DMS153 treated with DMSO at 0.1 percent for 48 hours (cell line): ENCODE results near the gene SHC3.
A peak's percentile ranks its signal among the peaks of the same experiment; 100 is the strongest.

ENCODE experiments used
- DNase-seq: peaks from one replicate; lab custom pipeline; 2025; ENCODE audit not compliant: unreplicated experiment; lab: John Stamatoyannopoulos, UW

The SHC3 gene

DNA sequence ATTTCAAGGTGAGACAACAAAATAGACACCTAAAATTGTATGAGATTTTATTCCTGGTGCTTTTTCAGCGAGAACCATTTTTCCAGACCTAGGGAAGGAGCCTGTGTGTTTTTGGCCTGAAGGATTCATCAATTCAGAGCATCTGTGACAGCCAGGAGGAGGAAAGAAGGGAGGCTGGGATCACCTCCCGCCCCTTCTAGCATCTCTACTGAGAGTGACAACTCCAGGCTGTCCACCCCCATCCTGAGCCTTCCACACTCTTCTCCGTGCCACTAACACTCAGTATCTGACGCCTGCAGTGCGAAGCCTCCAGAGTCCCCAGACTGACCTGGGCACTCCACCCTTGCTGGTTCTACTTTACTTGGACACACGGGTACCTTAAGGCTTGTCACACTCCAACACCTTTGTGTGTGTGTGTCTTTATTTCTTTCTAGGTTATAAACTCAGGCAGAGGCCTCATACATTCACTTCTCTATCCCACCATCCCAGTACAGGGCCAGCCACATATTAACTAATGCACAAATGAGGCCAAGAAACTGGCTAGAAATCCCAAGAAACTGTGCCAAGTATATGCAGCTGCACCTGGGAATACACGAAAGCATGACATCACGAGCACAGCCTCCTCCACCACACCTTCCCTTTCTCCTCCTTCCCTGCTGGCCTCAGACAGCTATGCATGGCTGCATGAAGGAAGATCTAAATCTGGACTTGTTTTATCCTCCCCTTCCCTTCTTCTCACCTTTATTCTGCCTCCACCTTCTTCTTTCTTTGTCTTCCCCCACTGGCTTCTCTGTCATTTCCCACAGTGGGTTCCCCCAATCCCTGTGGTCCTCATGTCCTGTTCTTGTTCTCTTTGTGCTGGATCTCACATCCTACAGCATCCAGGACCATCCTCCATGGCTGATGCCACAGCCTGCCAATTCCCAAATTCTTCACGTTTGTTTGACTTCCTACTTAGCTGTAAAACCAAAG, 171.3 kb downstream of the SHC3 start:
- DNase-seq = no peak

- no peak for DNase-seq
Observed at GRCh38 chr9:89006267-89006666, 172.4 kb downstream of the SHC3 start.

DNA sequence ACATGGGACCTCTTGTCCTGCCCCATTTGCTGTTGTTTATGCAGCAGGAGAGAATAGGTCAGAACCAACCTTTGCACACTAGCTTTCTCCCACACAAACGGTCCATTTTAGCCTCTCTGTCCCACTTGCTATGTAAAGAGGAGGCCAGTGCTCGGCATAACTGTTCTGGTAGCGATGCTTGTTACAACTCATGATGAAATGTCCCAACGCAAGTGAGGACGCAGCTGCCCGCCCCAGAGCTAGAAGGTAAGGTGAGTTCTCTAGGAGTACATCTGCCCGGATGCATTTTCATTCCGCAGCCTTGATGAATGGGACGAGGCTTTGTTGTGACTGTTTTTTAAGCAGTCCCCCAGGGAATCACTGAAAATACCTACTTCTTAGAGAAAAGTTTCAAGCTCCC, 173.3 kb downstream of the SHC3 start:
- no peak for DNase-seq

- DNase-seq = no peak
Observed at GRCh38 chr9:89002987-89003386, 175.6 kb downstream of the SHC3 start.

DNA sequence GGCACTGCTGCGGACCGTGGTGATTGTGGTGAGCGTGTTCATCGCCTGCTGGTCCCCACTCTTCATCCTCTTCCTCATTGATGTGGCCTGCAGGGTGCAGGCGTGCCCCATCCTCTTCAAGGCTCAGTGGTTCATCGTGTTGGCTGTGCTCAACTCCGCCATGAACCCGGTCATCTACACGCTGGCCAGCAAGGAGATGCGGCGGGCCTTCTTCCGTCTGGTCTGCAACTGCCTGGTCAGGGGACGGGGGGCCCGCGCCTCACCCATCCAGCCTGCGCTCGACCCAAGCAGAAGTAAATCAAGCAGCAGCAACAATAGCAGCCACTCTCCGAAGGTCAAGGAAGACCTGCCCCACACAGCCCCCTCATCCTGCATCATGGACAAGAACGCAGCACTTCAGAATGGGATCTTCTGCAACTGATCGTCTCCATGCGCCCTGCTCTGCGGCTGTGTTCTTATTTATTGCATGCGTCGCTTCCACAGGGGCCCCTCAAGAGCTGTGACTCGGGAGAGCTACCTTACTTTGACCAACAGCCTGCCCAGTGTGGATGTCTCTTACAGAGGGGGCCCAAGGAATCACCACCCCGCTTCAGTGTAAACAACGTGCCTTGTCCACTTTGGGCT, 176.6 kb downstream of the SHC3 start:
- DNase-seq = no peak

DNA sequence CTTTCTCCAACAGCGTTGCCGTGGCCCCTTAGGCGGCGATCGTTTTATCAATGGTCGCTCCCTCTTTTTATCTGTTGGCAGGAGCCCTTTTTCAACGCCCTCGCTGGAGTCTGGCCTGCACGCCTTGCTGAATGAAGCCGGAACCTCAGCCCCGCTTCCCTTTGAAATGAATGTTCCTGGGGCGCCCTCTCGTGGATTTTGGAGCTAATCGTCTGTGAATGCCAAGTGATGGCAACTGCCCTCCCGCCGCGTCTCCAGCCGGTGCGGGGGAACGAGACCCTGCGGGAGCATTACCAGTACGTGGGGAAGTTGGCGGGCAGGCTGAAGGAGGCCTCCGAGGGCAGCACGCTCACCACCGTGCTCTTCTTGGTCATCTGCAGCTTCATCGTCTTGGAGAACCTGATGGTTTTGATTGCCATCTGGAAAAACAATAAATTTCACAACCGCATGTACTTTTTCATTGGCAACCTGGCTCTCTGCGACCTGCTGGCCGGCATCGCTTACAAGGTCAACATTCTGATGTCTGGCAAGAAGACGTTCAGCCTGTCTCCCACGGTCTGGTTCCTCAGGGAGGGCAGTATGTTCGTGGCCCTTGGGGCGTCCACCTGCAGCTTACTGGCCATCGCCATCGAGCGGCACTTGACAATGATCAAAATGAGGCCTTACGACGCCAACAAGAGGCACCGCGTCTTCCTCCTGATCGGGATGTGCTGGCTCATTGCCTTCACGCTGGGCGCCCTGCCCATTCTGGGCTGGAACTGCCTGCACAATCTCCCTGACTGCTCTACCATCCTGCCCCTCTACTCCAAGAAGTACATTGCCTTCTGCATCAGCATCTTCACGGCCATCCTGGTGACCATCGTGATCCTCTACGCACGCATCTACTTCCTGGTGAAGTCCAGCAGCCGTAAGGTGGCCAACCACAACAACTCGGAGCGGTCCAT, 177.4 kb downstream of the SHC3 start:
- peak; percentile 69 for DNase-seq

DNA sequence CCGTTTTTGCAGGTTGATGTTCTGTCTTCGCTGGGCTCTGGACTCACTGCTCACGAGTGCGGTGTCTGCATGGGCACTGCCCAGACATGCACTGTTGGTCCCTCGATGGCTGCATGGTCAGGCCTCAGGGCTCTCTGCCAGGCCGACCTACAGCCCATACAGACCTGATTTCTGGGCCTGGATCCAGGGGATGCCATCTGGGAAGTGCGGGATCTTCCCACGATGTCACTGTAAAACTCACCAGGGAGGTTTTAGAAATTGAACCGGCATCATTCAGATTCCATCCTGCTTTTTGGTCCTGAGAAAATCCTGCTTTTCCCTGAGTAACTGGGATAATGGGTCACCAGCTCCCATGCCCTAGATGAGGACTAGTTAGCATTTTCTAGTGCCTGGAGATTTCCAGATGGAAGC, 178.2 kb downstream of the SHC3 start:
- DNase-seq = no peak

GRCh38 chr9:88998911-88999310, 179.7 kb downstream of the SHC3 start:
- no peak for DNase-seq

- no peak for DNase-seq
Observed at GRCh38 chr9:88998503-88998902, 180.1 kb downstream of the SHC3 start.

DNA sequence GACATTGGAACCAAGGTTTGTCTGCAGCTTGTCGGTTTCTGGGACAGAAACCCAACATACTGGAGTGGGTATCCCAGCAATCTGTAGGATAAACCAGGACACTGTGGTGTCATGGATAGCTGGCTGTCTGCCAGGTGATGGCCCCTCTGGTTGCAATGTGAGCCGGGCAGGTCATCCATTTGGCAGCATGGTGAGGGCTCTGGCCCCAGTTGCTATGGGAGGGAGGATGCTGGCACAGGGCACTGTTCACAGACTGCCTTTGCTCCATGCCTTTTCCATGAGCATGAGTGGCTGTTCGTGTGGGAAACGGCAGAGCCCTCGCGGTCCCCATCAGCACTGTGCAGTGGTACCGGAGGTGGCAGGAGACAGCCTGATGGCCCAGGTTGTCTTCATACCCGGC, 181.0 kb downstream of the SHC3 start:
- no peak for DNase-seq

DNA sequence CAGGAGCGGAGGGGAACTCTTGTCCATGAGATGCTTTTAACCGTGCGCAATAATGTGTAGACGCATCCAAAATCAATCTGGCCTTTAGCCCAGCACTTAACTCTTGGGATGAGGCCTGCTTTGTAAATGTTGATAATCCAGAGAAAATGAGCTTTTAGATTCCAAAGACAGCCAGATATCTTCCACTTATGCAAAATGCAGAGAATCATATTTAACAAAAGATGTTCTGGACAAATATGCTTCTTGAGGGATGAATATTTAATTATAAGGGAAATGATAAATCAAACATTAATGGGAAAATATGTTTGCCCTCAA, 181.7 kb downstream of the SHC3 start:
- DNase-seq = no peak

DNA sequence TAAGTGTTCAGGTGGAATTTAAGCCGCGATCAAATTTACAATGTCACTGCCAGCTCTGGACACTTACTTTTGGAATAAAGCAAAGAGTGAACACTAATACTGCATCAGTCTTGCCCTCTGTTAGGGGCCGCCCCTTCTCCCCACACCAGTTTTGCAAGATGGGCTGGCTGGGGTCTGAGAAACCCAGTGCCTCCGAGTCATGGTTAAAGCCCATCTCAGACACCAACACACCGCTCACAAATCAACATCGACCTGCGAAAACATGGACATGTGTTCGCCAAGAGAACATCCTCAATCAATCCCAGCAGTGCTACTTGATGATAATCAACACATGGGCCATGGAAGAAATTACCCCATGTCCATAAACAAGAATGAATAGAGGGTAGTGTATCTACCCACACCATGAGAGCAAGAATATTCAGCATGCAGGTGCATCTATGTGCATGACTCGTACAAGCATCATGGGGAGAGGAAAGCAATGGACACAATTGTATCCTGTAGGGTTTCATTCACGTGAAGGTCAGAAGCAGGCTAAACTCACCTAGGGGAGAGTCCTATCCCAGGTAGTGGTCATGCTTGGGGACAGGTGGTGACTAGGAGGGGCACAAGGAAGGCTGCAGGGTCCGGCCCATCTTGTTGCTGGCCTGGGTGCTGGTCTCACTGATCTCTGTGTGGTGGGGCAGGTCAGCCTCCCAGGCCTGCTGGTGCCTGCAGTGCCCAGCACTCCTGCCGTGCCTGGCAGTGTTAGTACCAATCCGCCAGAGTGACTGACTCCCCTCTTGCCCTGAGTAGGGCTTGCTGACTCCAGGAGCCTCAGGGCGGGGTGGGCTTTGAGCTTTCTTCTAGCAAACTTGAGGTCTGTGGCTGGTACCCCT, 182.3 kb downstream of the SHC3 start:
- no peak for DNase-seq

GRCh38 chr9:88995627-88996026, 183.0 kb downstream of the SHC3 start:
- DNase-seq = no peak

DNA sequence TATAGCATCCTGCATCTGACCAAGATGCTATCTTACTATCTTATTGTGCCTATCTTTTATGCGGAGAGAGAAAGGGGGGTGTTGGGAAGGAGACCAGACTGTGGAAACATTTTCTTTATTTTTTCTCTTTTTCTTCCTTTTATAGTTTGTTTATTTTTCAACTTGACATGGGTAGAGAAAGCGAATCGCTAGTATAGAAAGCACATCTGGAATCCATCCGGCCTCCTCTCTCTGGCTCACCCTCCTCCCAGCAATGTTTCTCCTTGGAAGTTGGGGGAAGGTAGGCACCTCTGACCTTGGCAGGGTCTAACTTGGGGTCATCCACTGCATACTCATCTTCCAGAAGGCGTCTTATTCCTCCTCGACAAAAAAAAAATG, 183.4 kb downstream of the SHC3 start:
- no peak for DNase-seq

GRCh38 chr9:88994469-88995199, 184.0 kb downstream of the SHC3 start:
- no peak for DNase-seq

DNA sequence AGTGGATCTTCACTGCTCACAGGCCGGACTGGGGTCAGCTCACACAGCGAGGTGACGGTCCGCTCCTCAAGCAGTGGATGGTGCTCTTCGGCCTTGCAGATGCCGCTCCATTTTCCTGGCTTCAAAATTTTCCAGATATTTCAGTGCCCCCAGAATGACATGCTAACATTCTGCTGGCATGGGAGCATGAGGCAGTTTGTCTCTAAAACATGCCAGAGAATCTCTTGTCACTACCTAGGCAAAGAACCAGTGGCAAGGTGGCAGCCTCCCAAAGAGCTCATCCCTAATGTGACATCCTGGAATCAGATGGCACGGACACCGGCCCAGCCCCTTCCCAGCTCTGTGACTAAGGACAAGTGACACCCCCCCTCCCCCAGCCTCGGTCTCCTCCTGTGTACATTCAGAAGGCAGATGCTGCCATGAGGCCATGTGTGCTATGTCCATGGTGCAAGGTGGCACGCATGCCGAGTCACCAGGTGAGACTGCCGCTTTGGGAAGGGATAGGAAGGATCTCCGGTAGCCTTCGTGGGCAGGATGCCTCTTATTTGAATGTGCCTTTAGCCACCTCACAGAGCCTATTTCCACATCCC, 184.7 kb downstream of the SHC3 start:
- DNase-seq = no peak

GRCh38 chr9:88993327-88993726, 185.3 kb downstream of the SHC3 start:
- no peak for DNase-seq

GRCh38 chr9:88992556-88992955, 186.1 kb downstream of the SHC3 start:
- no peak for DNase-seq
